Measurements from ENCODE around the gene PLPP1.
A peak's percentile ranks its signal among the peaks of the same experiment; 100 is the strongest.
"Not testable (repeated sequence)": the region's sequence is repeated elsewhere in the genome, so short reads cannot be mapped to it uniquely, and the experiment has no call there.

PLPP1 gene

DNA sequence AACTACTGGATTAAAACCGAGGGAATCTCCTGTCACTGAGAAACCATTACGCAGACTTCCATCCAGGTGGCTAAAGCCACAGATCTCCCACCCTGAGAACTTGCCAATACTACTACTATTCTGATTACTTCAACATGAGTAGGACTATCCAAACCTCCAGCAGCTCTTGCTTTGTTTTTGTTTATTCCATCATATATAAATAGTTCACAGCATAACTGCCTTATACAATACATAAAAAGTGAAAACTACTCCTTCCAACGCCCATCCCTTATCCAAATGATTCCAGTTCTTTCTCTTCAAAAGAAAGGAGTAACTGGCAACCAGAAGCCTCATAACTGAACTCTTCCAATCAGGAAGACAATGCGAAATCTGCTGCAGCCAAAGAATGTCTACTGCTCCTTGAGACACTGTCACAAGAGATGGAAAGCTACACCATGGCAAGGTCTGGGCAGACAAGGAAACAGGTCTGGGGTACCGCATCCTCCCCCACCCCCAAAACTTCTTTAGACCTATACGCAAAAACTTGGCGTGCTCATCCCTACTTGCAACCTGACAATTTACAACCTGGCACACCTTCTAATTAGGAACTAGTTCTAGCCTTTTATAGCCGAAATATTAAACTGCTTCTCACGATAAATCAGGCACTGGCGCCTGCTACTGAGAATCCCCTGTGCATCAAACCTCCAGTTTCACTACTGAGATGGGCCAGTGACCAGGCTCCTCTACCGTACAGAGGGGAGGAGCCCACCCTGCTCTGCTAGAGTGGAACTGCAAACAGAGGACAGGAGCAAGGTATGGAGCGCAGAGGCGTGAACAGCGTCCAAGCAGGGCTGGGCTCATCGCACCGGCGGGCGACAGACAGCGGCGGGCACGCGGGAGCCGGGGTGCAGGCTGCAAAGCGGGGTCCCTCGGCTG lies 986 bp downstream of the PLPP1 start:
- peak overlapping the region; percentile 89 for H3K4me3 Mint-ChIP-seq
- H3K27me3 Mint-ChIP-seq: no peaks in the 10 kb centered on the region
- no peaks in the 10 kb centered on the region for H3K9me3 Mint-ChIP-seq (ENCODE audit: low read depth)
- H3K4me1 Mint-ChIP-seq (ENCODE audit: low read depth): peaks cover 42% of the 10 kb centered on the region
- peaks cover 10% of the 10 kb centered on the region for H3K36me3 Mint-ChIP-seq
- peak overlapping the region; percentile 76 for H3K27ac Mint-ChIP-seq

DNA sequence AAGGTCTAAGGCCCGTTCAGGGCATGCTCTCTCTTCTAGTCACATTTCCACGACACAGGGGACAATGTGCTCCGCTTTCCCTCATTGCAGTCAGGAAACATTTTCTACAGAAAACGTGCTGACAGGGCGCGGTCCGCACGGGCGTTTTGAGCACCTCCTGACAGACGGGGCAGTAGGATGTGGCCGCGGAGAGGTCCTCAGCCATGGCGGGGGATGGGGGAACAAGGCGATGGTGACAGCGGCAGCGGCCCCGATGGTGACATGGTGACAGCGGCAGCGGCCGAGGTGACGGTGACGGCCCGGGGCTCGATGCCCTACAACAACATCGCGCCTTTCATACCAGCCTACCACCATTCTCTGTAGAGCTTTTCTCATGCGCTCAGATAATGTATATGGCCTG lies 4.1 kb downstream of the PLPP1 start:
- no peak overlapping the region for H3K27ac Mint-ChIP-seq
- no peaks in the 10 kb centered on the region for H3K9me3 Mint-ChIP-seq (ENCODE audit: low read depth)
- H3K36me3 Mint-ChIP-seq: peaks cover 15% of the 10 kb centered on the region
- H3K27me3 Mint-ChIP-seq: no peaks in the 10 kb centered on the region
- H3K4me1 Mint-ChIP-seq (ENCODE audit: low read depth): peaks cover 36% of the 10 kb centered on the region
- no peak overlapping the region for H3K4me3 Mint-ChIP-seq

DNA sequence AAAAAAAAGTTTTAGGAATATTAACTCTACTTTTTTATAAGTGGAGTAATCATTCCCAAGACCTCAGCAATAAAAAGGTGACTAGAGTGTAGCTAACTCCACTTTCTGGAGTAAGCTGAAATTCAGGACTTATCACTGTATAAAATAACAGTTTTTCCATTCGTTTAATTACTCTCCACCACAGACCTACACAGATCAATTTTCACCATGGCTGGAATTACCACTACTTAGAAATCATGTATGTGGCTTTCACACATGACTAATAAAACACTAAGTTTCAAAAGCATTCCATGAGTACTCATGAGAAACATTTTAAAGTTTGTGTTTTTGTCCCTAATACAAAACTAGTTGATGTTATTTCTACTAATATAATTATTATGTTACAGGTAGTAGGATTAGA lies 9.9 kb downstream of the PLPP1 start:
- H3K27ac Mint-ChIP-seq: no peak overlapping the region
- H3K36me3 Mint-ChIP-seq: peaks cover 16% of the 10 kb centered on the region
- H3K27me3 Mint-ChIP-seq: no peaks in the 10 kb centered on the region
- H3K4me1 Mint-ChIP-seq (ENCODE audit: low read depth): peaks cover 16% of the 10 kb centered on the region
- H3K9me3 Mint-ChIP-seq (ENCODE audit: low read depth): no peaks in the 10 kb centered on the region
- no peak overlapping the region for H3K4me3 Mint-ChIP-seq

- H3K4me3 Mint-ChIP-seq: no peak overlapping the region
- no peaks in the 10 kb centered on the region for H3K9me3 Mint-ChIP-seq (ENCODE audit: low read depth)
- peaks cover 20% of the 10 kb centered on the region for H3K4me1 Mint-ChIP-seq (ENCODE audit: low read depth)
- no peaks in the 10 kb centered on the region for H3K27me3 Mint-ChIP-seq
- no peak overlapping the region for H3K27ac Mint-ChIP-seq
- H3K36me3 Mint-ChIP-seq: peaks cover 20% of the 10 kb centered on the region
Measured at GRCh38 chr5:55523293-55523692, 11.5 kb downstream of the PLPP1 start.

GRCh38 chr5:55521881-55522280 lies 12.9 kb downstream of the PLPP1 start:
- peaks cover 20% of the 10 kb centered on the region for H3K4me1 Mint-ChIP-seq (ENCODE audit: low read depth)
- H3K27me3 Mint-ChIP-seq: no peaks in the 10 kb centered on the region
- peaks cover 16% of the 10 kb centered on the region for H3K36me3 Mint-ChIP-seq
- no peak overlapping the region for H3K4me3 Mint-ChIP-seq
- H3K27ac Mint-ChIP-seq: no peak overlapping the region
- no peaks in the 10 kb centered on the region for H3K9me3 Mint-ChIP-seq (ENCODE audit: low read depth)

- peaks cover 26% of the 10 kb centered on the region for H3K4me1 Mint-ChIP-seq (ENCODE audit: low read depth)
- H3K36me3 Mint-ChIP-seq: peaks cover 13% of the 10 kb centered on the region
- no peaks in the 10 kb centered on the region for H3K9me3 Mint-ChIP-seq (ENCODE audit: low read depth)
- H3K4me3 Mint-ChIP-seq: no peak overlapping the region
- no peaks in the 10 kb centered on the region for H3K27me3 Mint-ChIP-seq
- H3K27ac Mint-ChIP-seq: no peak overlapping the region
Measured at GRCh38 chr5:55520117-55520839, 14.5 kb downstream of the PLPP1 start.

DNA sequence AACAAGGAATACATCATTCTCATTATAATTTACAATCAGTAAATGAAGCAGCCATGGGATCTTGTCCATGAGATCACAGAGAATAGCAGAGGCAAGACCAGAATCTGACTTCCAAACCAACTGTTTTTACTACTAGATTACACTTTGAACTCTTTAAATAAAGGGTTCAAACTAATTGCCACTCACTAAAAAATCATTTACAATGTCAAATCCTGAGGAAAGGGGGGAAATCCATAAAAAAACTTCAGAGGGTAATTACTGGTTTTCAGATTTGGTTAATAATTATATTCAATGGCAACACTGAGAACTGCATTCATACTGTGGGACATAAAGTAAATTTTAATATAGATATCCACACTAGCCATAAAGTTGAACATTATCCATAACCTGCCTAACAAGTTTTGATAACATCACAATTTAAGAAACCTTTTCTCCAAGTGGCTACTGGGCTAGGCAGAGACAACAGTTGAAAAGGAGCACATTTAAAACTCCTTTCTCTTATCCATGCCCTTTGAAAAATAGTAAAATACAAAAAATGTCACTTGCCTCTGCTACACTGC lies 15.9 kb downstream of the PLPP1 start:
- peaks cover 13% of the 10 kb centered on the region for H3K36me3 Mint-ChIP-seq
- peaks cover 30% of the 10 kb centered on the region for H3K4me1 Mint-ChIP-seq (ENCODE audit: low read depth)
- no peaks in the 10 kb centered on the region for H3K9me3 Mint-ChIP-seq (ENCODE audit: low read depth)
- no peak overlapping the region for H3K4me3 Mint-ChIP-seq
- H3K27ac Mint-ChIP-seq: no peak overlapping the region
- no peaks in the 10 kb centered on the region for H3K27me3 Mint-ChIP-seq

GRCh38 chr5:55517804-55518203 lies 17.0 kb downstream of the PLPP1 start:
- Mint-ChIP-seq H3K4me3 (no peak overlapping the region), H3K27ac (no peak overlapping the region), H3K9me3 (ENCODE audit: low read depth) (no peaks in the 10 kb centered on the region), H3K4me1 (ENCODE audit: low read depth) (peaks cover 30% of the 10 kb centered on the region), H3K36me3 (peaks cover 13% of the 10 kb centered on the region), H3K27me3 (no peaks in the 10 kb centered on the region)

GRCh38 chr5:55511010-55511409 lies 23.8 kb downstream of the PLPP1 start:
- Mint-ChIP-seq H3K27ac (no peak overlapping the region), H3K36me3 (no peaks in the 10 kb centered on the region), H3K9me3 (ENCODE audit: low read depth) (no peaks in the 10 kb centered on the region), H3K4me3 (no peak overlapping the region), H3K27me3 (no peaks in the 10 kb centered on the region), H3K4me1 (ENCODE audit: low read depth) (peaks cover 31% of the 10 kb centered on the region)

GRCh38 chr5:55510523-55510880 lies 24.3 kb downstream of the PLPP1 start:
- Mint-ChIP-seq H3K4me1 (ENCODE audit: low read depth) (peaks cover 27% of the 10 kb centered on the region), H3K9me3 (ENCODE audit: low read depth) (no peaks in the 10 kb centered on the region), H3K4me3 (no peak overlapping the region), H3K27ac (no peak overlapping the region), H3K27me3 (no peaks in the 10 kb centered on the region), H3K36me3 (no peaks in the 10 kb centered on the region)

- Mint-ChIP-seq H3K4me1 (ENCODE audit: low read depth) (peaks cover 27% of the 10 kb centered on the region), H3K4me3 (no peak overlapping the region), H3K27me3 (no peaks in the 10 kb centered on the region), H3K27ac (no peak overlapping the region), H3K36me3 (peaks cover 2% of the 10 kb centered on the region), H3K9me3 (ENCODE audit: low read depth) (no peaks in the 10 kb centered on the region)
Measured at GRCh38 chr5:55509796-55510522, 24.8 kb downstream of the PLPP1 start.

DNA sequence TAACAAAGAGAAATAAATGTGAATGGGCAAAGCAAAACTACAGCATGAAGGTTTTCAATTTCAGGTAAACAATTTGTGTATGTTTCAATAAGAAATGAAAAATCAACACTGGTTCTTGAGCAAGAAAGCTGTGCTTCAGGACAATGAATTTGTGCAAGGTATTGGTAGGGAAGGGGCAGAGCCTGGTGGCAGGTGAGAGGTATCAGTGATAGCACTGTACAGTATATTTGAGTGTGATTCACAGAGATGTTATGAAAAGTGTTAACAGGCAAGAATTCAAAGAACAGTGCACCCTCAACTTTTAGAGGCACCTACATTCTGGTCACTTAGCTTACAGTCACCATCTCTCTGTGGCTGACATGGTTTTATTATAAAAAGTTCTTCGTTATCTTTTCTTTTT lies 25.7 kb downstream of the PLPP1 start:
- no peak overlapping the region for H3K4me3 Mint-ChIP-seq
- H3K9me3 Mint-ChIP-seq (ENCODE audit: low read depth): no peaks in the 10 kb centered on the region
- peaks cover 24% of the 10 kb centered on the region for H3K4me1 Mint-ChIP-seq (ENCODE audit: low read depth)
- H3K36me3 Mint-ChIP-seq: peaks cover 3% of the 10 kb centered on the region
- H3K27ac Mint-ChIP-seq: peak overlapping the region; percentile 11
- no peaks in the 10 kb centered on the region for H3K27me3 Mint-ChIP-seq

GRCh38 chr5:55507574-55507973 lies 27.2 kb downstream of the PLPP1 start:
- peaks cover 33% of the 10 kb centered on the region for H3K4me1 Mint-ChIP-seq (ENCODE audit: low read depth)
- no peak overlapping the region for H3K4me3 Mint-ChIP-seq
- no peak overlapping the region for H3K27ac Mint-ChIP-seq
- no peaks in the 10 kb centered on the region for H3K27me3 Mint-ChIP-seq
- H3K36me3 Mint-ChIP-seq: peaks cover 3% of the 10 kb centered on the region
- H3K9me3 Mint-ChIP-seq (ENCODE audit: low read depth): no peaks in the 10 kb centered on the region

- not testable (repeated sequence) for H3K9me3 Mint-ChIP-seq (ENCODE audit: low read depth); H3K27ac Mint-ChIP-seq; H3K27me3 Mint-ChIP-seq; H3K36me3 Mint-ChIP-seq; H3K4me3 Mint-ChIP-seq
- H3K4me1 Mint-ChIP-seq (ENCODE audit: low read depth): peaks cover 36% of the 10 kb centered on the region
Measured at GRCh38 chr5:55505711-55506110, 29.1 kb downstream of the PLPP1 start.

DNA sequence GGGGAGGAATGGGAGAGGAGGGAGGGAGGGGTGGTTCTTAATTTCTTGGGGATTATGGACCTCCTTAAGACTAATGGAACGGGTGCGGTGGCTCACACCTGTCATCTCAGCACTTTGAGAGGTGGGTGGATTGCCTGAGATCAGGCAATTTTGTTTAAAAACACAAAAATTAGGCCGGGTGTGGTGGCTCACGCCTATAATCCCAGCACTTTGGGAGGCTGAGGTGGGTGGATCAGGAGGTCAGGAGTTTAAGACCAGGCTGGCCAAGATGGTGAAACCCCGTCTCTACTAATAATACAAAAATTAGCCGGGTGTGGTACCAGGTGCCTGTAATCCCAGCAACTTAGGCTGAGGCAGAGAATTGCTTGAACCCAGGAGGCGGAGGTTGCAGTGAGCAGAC lies 30.8 kb downstream of the PLPP1 start:
- not testable (repeated sequence) for H3K9me3 Mint-ChIP-seq (ENCODE audit: low read depth); H3K27ac Mint-ChIP-seq; H3K36me3 Mint-ChIP-seq; H3K4me3 Mint-ChIP-seq; H3K27me3 Mint-ChIP-seq
- peaks cover 37% of the 10 kb centered on the region for H3K4me1 Mint-ChIP-seq (ENCODE audit: low read depth)

All from activated naive CD8-positive, alpha-beta T cell (primary cell).